ENCODE measurements around the gene FUT2.

FUT2 gene

GRCh38 chr19:48755084-48755641 is 59.4 kb downstream of the FUT2 start, which contains the start of gene FGF21:
FGF21 (plus strand) TSS chr19:48755524; CDS start chr19:48756237, 713 bp downstream.
- no peak for DNase-seq

Measured in CD4-positive, alpha-beta T cell treated with Interleukin-17A for 4 hours (primary cell).